Stimulated activated CD4-positive, alpha-beta T cell treated with anti-CD3 and anti-CD28 coated beads, Interleukin-1b, Interleukin-23, amount 100 ng/mL, for 4 hours (primary cell): ENCODE measurements around the gene NUDT17.
A peak's percentile ranks its signal among the peaks of the same experiment; 100 is the strongest.

Experiments
- DNase-seq, 2 donors: peaks; one replicate each; pipeline ENCODE4 v3.0.0-alpha.2; 2020; ENCODE audit warnings: low read depth in 2 of 2

NUDT17 gene

DNA sequence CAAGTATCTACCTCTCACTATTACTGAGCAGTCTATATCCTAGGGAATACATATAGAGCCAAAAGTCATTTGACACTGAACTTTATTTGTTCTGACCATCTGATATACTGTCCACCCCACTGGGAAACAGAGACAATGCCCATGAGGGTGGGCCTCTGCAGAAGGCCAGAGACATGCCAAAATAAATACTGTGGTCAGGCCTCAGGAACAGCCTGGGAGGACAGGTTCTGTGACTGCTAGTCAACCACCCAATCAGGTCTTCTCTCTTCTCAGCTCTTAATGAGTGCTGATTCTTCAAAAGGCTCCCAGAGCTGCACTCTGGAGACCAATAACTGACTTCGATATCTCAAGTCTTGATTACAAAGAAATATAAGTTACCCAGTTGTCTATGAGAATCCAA is 45.7 kb downstream of the NUDT17 start:
- DNase-seq: no peak

DNA sequence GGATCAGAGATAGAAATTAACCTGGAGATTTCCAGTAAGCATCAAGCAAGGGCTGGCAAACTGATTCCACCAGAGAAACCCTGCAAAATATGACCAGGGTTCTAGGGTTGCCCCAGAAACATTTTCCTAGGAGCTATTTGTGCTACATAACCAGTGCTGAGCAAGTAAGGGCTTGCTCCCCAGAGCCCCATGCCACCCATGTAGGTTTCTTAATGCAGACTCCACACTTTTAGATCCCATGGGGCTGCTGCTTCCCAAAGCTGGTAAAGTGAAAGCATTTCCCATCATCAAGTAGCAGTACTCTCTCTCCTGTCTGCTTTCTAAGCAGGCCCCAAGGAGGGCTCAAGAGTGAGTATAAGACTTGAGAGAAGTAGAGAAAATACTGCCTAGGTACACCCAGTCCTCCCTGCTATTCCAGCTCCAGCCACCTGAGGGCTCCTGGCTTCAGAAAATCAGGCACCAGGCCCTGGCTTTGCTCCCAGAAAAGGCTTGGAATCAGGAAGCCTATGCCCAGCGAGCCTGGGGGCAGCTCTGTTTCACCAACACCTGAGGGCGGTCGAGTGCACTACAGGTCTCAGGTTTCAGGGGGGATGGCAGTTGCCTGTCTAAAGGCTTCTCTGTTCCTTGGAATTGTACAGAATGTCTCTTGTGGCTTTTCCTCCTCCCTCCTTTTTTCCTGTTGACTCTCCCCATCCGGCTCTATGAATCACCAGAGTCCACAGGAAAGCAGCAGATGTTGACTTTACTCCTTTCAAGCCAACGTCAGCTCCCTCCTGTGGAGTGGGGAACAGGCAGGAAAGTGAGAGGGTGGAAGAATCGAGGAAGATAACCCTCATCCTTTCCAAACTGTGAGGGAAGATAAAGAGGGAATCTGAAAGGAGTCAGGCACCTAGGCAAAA is 46.4 kb downstream of the NUDT17 start:
- DNase-seq: peak; percentile 24 to 48

DNA sequence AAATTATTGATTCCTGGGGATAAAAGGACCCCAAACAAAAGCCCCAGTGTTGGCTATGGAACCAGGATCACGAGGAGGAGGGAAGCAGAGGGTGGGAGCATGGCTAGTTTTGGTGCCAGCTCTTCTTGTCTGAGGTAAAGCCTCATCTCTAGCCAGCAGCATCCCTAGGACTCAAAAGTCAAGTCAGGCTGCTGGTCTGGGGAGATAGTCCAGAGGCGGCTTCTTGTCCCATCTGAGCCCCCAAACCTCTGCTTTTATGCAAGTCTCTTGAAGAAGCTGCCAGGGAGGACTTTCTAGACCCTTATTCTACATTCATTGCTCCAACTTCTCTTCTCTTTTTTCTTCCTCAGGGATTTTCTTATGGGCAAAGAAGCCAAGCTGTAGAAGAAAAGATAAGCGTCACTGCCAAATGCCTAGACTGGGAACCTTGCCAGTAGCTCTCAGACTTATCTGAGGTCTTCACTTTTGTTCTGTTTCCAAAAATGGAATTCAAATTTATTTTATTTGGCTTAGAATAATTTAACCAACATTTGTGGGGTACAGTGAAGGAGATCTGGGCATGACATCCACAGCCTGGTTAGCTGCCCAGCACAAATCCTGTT is 47.2 kb downstream of the NUDT17 start:
- no peak for DNase-seq

DNA sequence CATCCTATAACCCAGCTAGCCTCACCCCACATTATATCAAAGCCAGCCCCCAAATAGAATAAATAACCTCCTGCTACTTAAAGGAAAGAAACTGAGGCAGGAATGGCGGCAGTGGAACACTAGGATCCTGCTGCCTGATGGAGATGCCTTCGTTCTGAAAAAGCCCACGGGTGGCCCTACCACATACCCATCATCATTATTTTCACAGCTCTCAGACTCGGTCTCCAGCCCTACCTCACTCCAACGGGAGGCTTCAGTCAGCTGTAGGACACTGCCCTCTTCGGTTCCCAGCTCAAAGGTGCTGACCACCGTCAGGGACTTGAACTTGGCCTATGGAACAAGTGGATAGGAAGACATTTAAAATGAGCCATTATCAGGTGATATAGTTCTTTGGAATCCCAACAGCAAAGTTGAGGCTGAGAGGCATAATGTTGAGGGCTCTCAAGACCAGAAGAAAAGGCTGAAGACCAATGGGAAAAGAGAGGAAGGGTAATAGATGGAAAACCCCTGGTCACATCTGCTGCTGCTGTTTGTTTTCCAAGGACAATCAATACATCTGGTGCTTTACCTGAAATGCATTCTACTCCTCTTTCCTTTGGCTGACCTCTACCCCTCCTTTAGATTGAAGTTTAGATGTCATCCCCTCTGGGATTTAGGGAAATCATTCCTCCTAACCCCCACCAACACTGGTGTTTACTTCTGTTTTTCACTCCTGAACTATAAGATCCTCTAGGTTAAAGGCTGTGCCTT is 48.1 kb downstream of the NUDT17 start:
- DNase-seq: no peak

DNA sequence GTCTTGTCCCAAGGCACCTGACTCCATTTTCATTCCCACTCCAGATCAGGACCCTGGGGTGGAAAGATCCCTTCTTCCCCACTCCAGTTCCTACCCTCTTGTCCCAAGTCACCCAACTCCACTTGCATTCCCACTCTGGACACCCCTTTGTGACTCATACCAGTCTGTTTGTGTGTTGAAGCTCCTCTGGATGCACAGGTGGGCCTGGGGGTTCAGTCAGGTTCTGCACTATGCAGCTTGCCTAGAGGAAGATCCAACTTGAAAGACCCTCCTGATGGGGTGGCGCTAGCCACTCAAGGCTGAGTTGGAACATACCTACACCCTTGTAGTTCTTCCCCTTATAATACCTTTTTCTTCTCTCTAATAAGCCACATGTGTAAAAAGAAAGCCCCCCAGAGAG is 50.0 kb downstream of the NUDT17 start:
- DNase-seq: no peak

DNA sequence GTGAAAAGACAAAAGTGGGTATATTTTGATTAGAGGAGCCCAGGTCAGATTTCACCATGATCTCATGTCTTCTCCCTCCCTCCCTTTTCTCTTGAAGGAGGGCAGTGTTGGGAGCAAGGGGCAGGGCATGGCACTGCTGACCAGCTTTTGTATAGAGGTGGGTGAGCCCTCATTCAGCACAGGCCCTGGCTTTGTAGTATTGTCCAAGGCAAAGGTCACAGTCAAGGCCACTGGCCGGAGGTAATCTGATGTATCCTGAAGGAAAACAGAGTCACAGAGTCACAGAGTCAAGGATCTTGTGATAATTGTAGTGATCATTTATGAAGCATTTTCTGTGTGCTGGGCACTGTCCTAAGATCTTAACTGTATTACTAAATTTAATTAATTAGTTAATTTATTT is 52.5 kb downstream of the NUDT17 start:
- DNase-seq: no peak
